NCI-H2227 treated with DMSO at 0.1 percent for 48 hours (cell line): ENCODE data around the gene CRB3.

ENCODE experiments used
- DNase-seq: peaks from one replicate; lab custom pipeline; 2025; lab: John Stamatoyannopoulos, UW

The CRB3 gene

DNA sequence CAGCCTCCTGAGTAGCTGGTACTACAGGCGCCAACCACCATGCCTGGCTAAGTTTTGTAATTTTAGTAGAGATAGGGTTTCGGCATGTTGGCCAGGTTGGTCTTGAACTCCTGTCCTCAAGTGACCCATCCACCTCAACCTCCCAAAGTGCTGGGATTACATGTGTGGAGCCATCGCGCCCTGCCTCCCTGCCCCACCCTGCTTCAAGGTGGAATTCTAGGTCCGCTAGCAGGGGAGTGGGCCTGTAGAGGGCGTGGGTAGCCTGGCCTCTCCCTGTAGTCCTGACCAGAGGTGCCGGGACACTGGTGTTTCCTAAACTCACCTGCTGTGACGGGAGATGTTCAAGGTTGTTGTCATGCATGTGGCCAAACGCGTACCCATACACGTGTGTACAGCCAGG, 30.9 kb upstream of the CRB3 start:
- DNase-seq = no peak

DNA sequence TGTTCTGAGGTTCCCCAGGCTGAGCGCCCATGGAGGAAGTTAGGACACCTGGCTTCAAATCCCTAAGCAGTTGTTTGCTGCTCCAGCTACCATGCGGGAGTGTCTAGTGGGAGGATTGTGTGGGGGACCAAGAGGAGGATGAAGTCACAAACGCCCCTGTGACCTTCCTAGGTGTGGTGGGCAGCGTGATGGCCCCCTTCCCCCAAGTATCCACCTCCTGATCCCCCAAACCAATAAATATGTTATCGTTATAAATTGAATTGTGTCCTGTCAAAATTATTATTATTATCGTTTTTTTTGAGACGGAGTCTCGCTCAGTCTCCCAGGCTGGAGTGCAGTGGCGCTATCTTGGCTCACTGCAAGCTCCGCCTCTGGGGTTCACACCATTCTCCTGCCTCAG, 30.4 kb upstream of the CRB3 start, which contains the start of gene SLC25A41:
Gene SLC25A41 (minus strand): TSS at position 101 of the 400 bp plus-strand sequence. CDS start 70 bp downstream, at position 31.
- no peak for DNase-seq

DNA sequence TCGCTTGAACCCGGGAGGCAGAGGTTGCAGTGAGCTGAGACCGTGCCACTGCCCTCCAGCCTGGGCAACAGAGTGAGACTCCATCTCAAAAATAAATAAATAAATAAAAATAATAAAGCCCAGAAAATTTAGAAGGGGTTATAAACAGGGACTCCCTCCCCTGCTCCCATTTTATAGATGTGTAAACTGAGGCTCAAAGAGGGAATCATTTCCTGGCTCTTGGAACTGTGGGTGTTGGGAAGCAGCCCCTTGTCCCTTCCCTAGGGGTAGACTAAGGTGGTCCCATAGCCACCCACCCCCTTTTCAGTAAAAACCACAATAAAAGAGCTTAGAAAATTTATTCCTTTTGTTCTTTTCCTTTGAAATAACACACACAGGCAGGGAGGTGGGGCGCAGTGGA, 24.3 kb upstream of the CRB3 start:
- DNase-seq = no peak

DNA sequence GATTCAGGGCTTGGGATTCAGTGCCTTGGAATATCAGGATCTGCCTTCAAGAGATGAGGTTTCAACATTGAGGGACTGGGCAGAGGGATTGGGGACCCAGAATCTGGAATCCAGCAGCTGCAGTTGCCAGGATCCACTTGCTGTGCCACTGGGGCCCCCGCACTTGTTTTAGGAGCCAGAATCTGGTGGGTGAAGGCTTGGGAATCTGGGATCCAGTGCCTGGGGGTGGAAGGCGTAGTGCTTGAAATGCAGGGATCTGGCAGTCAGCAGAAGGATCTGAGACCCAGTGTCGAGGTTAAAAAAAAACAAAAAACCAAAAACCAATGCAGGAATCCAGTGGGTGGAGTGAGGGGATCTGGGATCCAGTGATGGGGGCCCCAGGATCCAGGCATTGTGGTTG, 23.2 kb upstream of the CRB3 start:
- no peak for DNase-seq

DNA sequence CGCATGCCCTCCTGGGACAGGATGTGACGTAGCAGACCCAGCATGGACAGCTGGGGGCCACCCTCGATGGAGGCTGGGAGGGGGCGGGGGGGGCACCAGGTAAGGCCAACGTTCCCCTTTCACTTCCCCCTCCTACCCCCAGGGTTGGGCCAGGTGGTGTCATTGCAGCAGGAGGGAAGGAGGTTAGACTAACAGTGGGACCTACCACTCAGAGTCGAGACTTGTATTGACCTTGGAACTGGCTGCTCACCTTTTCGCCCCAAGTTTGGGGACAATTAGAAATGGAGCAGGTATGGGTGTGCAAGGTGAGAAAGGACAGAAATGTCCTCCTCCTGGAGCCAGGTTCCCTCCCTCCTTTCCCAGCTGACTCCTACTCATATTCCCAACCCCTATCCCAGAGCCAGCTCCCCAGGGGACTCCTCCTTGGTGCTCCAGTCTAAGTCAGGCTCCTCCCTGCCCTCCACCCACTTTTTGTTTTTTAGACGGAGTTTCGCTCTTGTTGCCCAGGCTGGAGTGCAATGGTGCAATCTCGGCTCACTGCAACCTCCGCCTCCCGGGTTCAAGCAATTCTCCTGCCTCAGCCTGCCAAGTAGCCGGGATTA, 21.9 kb upstream of the CRB3 start:
- DNase-seq = no peak

DNA sequence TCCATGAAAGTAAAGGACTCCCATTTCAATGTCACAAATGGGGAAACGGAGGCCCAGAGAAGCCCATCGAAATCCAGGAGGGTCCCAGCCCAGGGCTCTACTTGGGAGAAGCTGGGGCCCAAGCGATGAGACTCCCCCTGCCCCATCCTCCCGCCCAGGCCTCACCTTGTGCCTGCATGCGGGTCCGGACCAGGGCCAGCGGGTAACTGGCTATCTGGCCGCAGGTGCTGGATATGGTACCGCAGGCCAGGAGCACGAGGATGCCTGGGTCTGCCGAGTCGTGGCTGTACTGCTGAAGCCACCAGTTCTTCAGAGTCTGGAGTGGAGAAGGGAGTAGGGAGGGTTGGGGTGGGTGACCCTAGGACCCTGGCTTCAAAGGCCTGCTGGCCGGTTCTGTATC, 20.1 kb upstream of the CRB3 start:
- DNase-seq = no peak

DNA sequence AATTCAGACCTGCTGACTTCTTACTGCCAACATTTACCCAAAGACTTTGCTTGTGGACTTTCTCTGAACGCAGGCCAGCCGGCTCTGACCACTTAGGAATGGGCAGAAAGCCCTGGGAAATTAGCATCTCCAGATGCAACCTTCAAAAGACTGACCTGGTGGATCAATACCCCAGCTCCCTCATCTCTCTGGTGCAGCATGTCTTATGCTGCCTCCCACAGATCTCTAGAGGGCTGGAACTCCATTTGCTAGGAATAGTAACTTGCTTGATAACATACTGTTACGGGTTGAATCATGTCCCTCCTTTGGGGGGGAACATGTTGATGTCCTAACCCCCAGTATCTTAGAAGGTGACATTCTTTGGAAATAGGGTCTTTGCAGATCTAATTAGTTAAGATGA, 17.6 kb upstream of the CRB3 start:
- DNase-seq = no peak

DNA sequence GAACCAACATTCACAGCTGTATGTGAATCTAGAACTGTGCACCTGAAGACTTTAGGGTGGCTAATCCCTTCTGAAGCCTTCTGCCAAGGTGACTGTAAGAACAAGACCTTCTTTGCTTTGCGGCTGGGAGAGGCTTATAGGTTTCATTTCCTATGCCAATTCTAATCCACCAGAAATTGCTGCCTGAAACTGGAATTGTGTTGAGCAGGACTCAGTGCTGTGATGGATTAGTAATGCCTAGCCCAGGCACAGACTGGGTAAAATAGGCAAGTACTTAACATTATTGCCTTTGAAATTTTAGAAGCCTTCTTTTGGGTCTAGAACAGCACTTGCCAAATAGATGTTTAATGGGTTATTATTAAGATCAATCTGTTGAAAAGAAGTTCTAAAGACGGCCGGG, 16.0 kb upstream of the CRB3 start:
- no peak for DNase-seq

DNA sequence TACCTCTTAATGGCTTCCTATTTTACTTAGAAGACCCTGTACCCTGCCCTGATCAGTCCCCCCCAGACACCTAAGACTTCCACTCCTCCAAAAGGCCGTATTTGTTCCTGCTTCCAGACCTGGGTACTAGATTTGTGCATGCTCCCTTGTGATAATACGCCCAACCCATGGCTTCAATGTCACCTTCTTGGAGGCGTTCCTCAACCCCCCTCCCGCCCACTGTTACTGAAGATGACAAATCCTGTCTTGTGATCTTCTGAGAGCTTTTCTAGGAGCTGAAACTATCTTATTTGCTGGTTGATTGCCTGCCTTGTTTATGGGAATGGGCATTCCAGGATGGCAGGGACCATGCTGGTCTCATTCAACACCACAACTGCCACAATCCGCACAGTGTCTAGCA, 13.9 kb upstream of the CRB3 start:
- no peak for DNase-seq

GRCh38 chr19:6451583-6452222, 12.4 kb upstream of the CRB3 start:
- no peak for DNase-seq

DNA sequence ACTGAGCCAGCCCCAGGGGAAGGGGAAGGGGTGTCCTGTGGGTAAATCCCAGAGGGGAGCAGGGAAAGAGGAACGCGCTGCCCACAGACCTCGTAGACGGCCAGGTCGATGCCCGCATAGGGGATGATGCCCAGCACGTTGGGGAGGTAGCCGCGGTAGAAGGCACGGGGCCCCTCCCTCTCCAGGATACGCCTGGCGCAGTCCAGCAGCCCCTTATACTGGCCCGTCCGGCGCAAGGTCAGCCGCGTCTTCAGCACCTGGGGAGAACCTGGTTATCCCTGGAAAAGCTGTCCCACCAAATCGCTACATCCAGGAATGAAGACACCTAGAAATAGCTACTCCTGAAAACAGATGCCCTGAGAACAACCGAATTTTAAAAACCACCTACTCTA, 11.9 kb upstream of the CRB3 start:
- DNase-seq = no peak

GRCh38 chr19:6452899-6453298, 11.2 kb upstream of the CRB3 start:
- DNase-seq = no peak

DNA sequence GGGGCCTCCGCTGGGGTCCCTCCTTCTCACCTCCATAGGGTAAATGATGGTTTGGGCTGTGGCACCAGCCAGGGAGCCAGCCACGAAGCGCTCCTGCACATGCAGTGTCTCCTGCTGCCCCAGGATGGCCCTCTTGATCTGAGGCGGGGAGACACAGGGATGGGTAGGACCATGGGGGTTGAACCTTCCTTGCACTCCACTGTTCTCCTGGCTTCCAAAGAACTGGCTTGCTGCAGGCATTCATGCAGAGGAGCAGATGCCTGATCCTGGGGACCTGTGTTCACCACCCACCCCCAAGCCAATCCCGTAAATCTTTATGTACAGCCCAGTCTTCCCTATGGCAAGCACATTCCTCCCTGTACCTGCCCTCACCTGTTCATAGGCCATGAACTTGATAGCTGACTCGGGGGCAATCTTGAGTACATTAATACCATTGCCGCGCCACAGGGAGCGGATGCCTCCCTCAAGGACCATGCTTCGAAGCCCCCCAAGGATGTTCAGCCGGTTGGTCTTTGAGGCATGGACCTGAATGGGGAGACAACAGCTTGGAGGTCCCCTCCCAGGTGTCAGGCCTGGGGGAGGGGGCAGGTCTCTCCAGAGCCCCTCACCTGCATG, 10.0 kb upstream of the CRB3 start:
- DNase-seq = no peak

- DNase-seq = no peak
Measured at GRCh38 chr19:6455924-6456323, 8.1 kb upstream of the CRB3 start.

DNA sequence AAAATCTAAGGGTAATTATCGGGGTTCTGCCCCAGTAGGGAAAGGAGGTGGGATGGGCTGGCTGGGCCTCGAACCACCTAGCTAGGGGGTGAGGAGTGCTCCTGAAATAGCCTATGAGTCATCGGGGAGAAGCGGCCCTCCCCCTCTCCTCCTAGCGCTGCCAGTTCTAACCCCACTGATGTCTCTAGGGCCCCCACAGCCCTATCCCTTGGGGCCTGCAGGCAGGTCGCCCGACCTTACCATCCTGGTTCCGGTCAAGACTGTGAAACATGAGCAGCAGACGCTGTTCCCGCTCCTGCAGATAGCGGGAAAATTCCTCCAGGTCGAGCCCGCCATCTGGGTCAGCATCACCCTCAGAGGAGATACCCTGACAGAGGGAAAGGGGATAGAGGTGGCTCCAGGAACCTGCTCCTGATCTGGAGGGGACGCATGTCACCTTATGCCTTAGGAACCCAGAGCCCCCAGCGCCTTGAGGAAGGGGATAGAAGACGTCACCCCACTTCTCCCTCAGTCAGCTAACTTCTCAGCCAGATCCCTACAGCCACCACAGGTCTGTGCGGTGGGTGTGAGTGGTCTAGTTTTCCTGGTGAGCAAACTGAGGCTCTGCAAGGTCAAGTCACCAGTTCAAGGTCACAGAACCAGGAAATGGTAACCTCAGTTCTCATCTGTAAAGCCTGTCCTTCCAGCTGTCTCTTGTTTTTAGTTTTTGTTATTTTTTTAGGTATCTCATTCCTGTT, 5.9 kb upstream of the CRB3 start:
- DNase-seq = no peak

DNA sequence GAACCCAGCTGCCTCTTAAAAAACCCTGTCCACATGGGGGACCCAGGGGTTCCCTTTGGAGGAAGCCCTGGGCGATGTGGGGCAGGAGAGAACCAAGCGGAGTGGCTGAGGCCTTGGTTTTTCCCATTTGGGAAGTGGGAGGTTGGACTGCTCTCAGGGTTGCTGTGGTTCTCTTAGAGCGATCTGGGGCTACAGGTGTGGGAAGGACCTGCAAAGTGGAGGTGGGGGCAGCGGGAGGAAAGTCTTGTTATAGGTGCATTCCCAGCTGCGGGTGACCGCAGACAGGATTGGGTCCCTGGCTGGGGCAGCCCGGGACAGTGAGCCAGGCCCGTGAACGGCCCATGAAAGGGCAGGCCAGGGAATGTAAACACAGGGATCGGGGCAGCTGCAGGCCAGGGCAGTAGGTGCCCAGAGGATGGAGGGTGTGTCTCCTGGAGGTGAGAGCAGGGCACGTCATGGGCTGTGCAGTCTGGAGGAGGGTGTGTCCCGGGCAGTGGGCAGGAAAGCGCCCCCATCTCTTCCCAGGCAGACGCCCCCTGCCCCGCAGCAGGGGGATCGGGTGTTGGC, 5.3 kb upstream of the CRB3 start:
- DNase-seq = no peak

GRCh38 chr19:6459262-6460098, 4.6 kb upstream of the CRB3 start, which contains the start of gene SLC25A23:
Gene SLC25A23, minus strand, starts transcription at chr19:6459792. Its CDS starts 164 bp downstream, at chr19:6459628.
- peak; percentile 55 for DNase-seq

- DNase-seq = peak; percentile 91
Measured at GRCh38 chr19:6460099-6460884, 3.8 kb upstream of the CRB3 start.

DNA sequence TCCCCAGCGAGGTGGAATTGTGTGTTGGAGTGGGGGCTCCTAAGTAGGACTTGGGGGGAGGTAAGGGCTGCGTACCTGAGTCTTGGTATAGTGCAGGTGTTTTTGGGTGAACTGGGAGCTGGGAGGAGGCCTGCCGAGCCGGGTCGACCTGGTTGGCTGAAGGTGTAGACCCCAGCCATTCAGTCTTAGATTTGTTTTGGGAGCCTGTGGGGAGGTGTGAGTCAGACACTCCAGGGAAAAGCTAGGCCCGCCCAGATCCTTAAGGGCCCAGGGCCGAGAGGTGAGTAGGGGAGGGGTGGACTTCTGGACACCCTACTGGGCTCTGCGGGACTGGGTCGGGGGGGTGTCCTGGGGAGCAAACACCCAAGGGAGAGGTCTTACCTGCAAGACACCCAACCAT, 935 bp downstream of the CRB3 start:
- DNase-seq = no peak

GRCh38 chr19:6465663-6466062, 1.6 kb downstream of the CRB3 start:
- DNase-seq = no peak
